Umbilical cord (tissue), 1 donor: ENCODE data around the gene GMIP. TPM values are rescaled to one million over a fixed set of nuclear protein-coding genes. Genes with fewer than 3 reads are reported as not detected.

Source experiments
- total RNA-seq: library from RNA; depleted of rRNA; stranded (reverse); fragments of >200 nt; gene quantifications from one replicate; pipeline ENCODE4 v1.2.3, GENCODE V29; 2014; ENCODE audit warnings: low replicate concordance; ENCODE audit not compliant: insufficient read depth

The GMIP gene
- total RNA-seq, 1 donor from 2014 or later: 7.5 TPM

Other genes starting within 250 kb of the GMIP start
- gene GATAD2A, start 238.0 kb downstream of the GMIP start, total RNA-seq: 10.4 TPM
- 1.7 TPM for gene TSSK6, start 128.1 kb downstream of the GMIP start, total RNA-seq
- 121 TPM for gene NDUFA13, start 127.4 kb downstream of the GMIP start, total RNA-seq
- 3.1 TPM for gene YJEFN3, start 114.7 kb downstream of the GMIP start, total RNA-seq
- 20.5 TPM for gene CILP2, start 105.4 kb downstream of the GMIP start, total RNA-seq
- 10.8 TPM for gene PBX4, start 25.0 kb downstream of the GMIP start, total RNA-seq
- gene LPAR2, start 15.4 kb downstream of the GMIP start, total RNA-seq: 0.48 TPM
- 89.8 TPM for gene ATP13A1, start 20.0 kb upstream of the GMIP start, total RNA-seq
- 14.2 TPM for gene ZNF101, start 25.2 kb upstream of the GMIP start, total RNA-seq
- gene ZNF14, start 89.5 kb upstream of the GMIP start, total RNA-seq: 20.5 TPM
- gene ZNF506, start 178.1 kb upstream of the GMIP start, total RNA-seq: 34.4 TPM
- gene ZNF253, start 222.2 kb upstream of the GMIP start, total RNA-seq: 10.8 TPM